Endodermal cell (in vitro differentiated cells): ENCODE measurements around the gene NBPF10. TPM values are rescaled to one million over a fixed set of nuclear protein-coding genes. Genes with fewer than 3 reads are reported as not detected.

Experiments used
- total RNA-seq, 2 donors: library from RNA; stranded (reverse); fragmentation: NEBNext Ultra II Directional in 1 of 2; extraction: Animal tissue kit (Norgen Biotek cat#: 25700) in 1 of 2; gene quantifications; 2 replicates in 1 of 2; 3 replicates in 1 of 2; pipeline ENCODE4 v1.2.1, GENCODE V29; 2021

NBPF10 gene
- total RNA-seq, 2 donors from 2014 or later: 1.8 TPM

Other genes starting within 250 kb of the NBPF10 start
- gene ITGA10, start 234.8 kb downstream of the NBPF10 start, total RNA-seq: under 1 TPM; 0.18 to 0.33 TPM
- gene PEX11B, start 226.1 kb downstream of the NBPF10 start, total RNA-seq: 10 to 100 TPM; 12.9 to 16.0 TPM
- gene RBM8A, start 217.3 kb downstream of the NBPF10 start, total RNA-seq: 100 to 1,000 TPM; 299 to 314 TPM
- gene LIX1L, start 186.8 kb downstream of the NBPF10 start, total RNA-seq: 10 to 100 TPM; 16.6 to 21.3 TPM
- 1 to 10 TPM in 1 of 2 donors, under 1 TPM in 1; 0.55 to 1.4 TPM for gene ANKRD34A, start 180.2 kb downstream of the NBPF10 start, total RNA-seq
- gene POLR3GL, start 180.1 kb downstream of the NBPF10 start, total RNA-seq: 10 to 100 TPM; 10.2 to 13.8 TPM
- 10 to 100 TPM in 1 of 2 donors, 1 to 10 TPM in 1; 9.9 to 12.2 TPM for gene TXNIP, start 148.2 kb downstream of the NBPF10 start, total RNA-seq
- gene HJV, start 123.1 kb downstream of the NBPF10 start, total RNA-seq: under 1 TPM; 0.13 to 0.15 TPM
- gene NOTCH2NLA, start 84.2 kb upstream of the NBPF10 start, total RNA-seq: 10 to 100 TPM; 23.9 to 30.2 TPM